Erythroblast (primary cell): ENCODE data around the gene CACNB4.

Experiments used
- DNase-seq, 2 experiments: peaks; one replicate each; lab custom pipeline; 2025; lab: John Stamatoyannopoulos, UW
- GATA1 ChIP-seq: IDR thresholded peaks from 2 replicates; pipeline ENCODE4 v1.6.1; 2011; ENCODE audit warnings: low read depth, mild to moderate bottlenecking, control low read depth, low read length, moderate library complexity
- POLR2A ChIP-seq: IDR thresholded peaks from 2 replicates; pipeline ENCODE4 v1.6.1; 2011; ENCODE audit warnings: mild to moderate bottlenecking, low read length

Gene CACNB4

DNA sequence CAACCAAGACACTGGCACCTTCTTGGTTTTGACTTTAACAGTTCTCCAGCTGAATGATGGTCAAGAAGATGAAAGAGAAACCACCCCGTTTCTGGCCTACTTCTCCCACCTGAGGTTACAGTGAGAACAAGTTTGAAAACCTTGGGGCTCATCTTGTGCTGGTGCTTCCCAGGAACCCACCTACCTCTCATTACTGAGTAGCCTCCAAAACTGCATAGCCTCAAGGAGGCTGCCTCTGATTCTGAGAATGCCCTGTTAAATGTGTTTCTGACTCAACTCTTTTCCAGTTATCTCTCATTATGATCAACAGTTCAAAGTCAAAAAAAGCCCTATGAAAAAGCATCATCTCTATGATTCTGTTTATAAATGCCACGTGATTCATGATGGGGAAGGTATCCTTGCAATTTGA lies 121.9 kb downstream of the CACNB4 start:
- no peak for DNase-seq
- TF ChIP-seq POLR2A (no peak), GATA1 (no peak)

DNA sequence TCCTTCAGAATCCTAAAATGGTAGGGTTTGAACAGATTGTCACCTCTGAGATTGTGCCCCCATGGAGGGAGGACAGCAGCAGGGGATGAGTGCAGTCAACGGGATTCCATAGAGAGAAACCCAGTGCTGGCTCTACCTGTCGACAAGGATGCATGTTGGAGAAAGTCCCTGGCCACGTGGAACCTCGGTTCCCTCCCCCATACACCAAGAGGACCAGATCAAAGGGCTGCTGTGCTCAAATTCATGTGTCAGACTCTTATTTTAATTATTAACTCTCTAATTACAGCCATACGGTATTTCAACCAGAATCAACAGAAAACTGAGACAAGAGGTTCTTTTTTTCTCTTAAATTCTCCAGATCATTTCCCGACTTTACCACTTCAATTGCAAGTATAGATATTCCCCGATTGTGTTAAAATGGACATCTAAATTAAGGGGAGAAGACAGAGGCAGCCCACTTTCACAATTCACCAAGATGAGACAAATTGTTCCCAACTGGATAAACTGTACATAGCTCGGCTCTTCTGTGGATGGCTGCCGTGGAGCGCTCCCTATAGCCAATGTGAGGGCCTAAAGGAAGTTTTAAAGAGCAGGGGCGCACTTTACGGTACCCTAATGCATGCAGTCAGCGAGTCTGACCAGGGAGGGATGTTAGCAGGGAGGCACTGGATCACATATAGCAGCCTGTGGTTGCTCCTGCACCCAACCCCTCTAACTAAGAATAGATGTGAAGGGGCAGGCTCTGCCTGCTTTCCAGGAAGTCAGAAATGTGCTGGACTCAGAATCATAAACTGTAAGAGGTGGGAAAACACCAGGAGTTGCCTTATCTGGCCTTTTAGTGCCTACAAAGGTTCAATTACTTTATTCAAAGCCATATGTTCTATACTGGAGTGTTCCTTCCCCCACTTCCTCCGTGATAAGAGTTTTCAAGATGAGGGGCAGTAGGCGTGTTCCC lies 123.1 kb downstream of the CACNB4 start:
- no peak for DNase-seq
- TF ChIP-seq GATA1 (no peak), POLR2A (no peak)

DNA sequence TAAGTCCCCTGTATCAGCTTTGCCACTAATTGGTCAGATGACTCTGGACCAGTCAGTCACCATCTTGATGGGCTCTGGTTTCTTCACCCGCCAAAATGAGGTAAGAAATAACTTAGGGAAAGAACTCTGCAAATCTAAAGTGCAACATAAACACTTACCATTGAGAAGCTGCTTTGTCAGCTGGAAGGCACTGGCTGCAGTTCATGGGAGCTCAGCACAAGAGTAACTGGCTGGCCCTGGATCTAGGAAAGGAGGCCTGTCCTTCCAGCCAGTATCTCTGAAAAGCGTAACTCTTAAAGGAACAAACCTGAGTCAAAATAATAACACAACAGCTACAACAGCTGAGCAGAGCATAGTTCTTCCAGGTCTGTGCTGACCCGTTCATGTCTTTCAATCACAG lies 123.9 kb downstream of the CACNB4 start:
- no peak for DNase-seq
- TF ChIP-seq POLR2A (no peak), GATA1 (no peak)

DNA sequence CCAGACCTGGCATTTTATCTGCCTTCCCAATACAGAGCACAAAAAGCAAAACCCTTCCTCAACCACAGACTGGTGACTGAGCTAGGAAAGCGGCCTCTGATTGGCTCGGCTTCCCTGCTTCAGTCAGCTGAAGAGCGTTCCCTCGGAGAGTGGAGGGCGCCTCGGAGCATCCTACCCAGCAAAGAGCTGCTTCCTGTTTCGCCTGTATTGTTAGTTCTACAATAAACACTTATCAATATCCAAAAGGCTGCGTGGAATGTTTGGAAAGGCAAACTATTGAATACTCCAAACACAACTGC lies 125.0 kb downstream of the CACNB4 start:
- no peak for TF ChIP-seq POLR2A
- TF ChIP-seq GATA1, result no peak
- no peak for DNase-seq

DNA sequence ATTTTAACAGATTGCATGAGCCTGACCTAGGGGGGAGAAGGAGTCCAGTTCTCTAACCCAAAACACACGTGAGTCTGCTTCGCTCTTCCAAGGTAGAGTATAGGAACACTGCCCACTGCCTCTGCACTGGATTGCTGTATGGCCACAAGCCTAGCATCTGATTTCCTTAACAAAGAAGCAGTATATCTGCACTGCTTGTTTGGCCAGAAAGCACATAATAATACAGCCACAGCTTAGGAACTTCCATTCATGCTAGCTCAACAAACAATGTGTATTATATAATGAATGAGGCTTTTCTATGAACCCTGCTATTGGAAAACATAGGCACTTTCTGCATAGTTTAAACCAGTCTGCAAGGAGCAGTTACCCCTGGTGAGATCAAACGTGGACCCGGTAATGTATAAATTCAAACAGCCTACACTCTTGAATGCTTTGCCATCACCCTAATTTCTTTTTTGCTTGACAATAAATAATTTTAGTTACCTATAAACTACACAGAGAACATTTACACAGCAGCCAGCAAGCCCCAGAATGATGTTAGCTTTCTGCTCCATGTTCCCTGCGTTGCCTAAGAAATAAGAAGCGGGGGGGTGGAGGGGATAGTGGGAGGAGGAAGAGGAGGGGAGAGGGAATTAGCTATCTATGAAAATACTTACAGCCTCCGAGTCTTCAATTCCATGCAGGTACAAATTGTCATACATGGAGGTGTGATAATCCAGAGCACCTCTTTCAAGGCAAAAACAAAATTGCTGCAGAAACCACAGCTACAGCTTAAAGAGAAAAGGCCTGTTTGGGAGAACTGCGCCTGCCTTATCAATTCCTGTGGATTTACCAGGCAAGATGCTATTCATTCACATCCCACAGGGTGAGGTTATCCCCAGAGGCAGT lies 125.6 kb downstream of the CACNB4 start:
- no peak for DNase-seq
- TF ChIP-seq POLR2A (no peak), GATA1 (no peak)

DNA sequence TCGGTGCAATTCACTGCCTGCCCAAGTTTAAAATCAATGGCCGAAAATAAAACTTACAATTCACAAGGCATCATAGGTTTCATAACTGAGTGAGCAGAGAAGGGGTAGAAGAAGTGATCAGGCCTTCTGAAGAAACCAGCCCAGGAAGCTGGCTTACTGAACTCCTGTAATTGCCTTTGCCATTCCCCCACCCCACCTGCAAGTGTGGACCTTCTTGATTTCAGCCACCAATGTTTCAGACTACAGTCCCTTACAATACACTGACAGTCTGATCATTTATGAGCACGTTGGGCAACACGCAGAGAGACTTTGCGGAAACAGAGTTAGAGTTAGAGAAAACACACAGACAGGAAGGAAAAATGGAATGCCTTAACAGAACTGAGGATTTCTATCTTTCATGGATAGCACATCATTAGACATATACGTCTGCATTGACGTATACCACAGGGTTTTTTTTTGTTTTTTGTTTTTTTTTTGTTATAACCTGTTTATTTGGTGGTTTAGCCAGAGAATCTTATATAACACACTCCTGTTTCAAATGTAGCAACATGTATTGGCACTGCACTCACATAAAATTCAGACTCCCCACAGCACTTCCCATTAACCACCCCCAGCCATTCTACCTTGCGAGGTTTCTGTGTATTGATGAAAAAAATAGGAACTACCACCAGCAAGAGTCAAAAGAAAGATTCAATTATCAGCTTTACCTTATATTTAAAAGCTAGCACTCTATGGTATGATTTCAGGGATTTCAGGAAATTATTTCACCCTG lies 126.4 kb downstream of the CACNB4 start:
- DNase-seq, result no peak
- TF ChIP-seq POLR2A (no peak), GATA1 (no peak)

DNA sequence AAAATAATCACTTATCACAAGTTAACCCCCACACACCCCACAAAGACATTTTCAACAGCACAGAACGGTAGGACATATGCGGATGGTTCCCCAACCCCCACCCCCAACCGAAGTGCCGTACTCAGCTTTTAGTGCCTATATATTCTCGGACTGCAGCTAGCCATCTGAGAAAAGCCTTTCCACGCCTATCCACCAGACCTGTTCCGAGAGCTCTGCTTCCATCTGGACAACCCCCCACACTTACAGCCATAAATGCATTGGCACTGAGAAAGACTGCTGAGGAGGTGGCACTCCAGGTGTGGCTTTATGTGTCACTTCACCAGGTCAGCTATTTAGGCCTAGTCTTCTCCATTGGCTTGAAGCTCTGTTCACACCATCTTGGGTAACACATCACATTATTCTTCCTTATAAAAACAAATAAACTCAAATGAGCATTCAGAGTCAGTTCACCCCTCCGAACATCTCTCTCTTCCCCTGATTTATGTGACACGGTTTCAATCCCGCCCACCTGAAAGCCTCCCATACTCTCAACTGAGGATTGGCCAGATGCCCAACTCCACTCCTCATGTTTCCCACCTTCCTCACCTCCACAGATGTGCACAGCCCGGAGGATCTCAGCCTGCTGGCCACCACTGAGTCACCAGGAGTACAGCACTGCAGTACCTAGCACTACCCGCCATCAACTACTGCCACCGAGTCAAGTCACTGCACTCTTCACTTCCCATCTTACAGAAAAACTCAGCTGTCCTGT lies 127.4 kb downstream of the CACNB4 start:
- TF ChIP-seq GATA1, result no peak
- no peak for TF ChIP-seq POLR2A
- no peak for DNase-seq

DNA sequence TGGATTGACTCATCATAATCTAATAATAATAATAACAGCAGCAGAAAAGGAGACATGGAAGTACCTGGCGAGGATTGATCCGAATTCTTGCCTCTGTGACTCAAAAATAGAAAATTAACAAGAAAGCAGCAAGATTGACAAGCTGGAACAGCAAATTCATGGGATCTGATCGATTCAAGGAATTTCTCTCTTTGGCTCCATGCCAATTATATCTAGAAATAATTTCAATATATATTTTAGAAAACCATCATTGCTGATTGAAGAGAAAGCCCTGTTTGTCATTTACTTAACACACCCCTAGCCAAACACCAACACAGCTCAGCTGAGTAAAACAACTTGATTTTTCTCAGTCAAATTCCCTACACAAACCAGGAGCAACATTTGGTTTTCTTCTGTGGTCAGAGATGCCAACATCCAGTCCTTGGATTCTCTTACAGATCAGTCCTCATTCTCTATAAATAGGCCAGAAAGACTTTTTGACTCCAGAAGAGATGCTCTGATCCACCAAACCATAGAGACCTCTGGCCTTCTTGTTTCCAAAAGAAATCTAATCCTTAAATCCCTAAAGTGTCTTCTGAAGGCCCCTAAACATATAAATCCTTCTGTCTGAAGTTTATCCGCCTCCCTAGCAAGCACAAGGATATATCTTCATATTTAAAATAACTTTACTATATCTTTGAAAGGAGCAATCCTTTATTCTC lies 129.9 kb downstream of the CACNB4 start:
- DNase-seq, result no peak
- TF ChIP-seq POLR2A, result no peak
- TF ChIP-seq GATA1, result no peak

DNA sequence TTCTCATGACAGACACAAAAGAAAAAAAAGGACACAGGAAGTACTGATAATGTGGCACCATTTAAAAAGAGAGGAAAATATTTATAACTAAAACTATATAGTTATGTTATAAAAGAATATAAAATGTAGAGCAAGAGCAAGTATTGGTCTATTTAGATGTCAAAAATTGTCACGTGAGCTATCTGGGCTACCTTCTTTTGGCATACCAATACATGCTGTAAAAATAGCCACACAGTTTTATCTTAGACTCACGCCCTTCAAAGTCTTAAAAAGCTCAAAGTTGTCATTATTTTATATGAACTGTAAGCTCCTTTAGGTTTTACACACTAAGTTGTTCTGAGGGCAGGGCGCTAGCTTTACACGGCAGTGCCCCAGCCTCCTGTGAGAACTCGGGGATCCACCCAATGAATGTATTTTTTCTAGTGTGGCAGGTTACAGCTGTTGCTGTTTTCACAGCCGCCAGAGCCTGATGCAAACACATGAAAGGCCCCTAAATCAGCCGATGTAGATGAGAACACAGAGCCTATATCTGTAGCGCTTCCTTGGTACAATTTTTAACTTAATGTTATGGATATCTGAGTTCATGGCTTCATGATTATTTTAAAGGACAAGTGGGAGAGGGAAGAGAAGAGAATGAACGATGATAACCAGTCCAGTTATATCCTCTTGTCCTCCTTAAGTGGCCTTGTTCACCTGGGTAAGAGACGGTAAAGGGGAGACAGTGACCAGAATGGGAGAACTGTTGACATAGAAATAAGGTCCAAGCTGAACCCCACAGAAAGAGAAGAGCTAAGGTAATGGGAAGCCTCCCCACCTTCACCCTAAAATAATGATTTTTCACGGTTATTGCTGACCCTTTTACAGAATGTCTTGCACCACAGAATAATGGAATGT lies 130.8 kb downstream of the CACNB4 start:
- peak in 1 of 2 experiments; percentile 17 for DNase-seq
- TF ChIP-seq POLR2A (no peak), GATA1 (no peak)

DNA sequence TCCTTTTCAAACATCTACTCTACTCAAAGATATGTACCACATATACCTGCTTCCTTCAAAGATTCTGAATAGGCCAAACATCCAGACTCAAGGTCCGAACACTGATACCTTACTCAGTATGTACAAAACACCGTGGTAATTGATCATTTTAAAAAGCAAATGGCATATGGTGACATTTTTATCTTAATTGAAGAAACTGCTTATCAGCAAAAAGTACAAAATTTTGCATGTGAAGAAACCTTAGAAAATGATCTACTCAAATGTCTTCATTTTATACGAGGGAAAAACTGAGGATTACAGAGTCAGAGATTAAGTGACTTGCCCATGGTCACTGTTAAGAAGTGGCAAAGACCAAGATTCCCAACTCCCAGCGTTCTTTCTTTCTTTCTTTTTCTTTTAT lies 133.0 kb downstream of the CACNB4 start:
- DNase-seq, result no peak

DNA sequence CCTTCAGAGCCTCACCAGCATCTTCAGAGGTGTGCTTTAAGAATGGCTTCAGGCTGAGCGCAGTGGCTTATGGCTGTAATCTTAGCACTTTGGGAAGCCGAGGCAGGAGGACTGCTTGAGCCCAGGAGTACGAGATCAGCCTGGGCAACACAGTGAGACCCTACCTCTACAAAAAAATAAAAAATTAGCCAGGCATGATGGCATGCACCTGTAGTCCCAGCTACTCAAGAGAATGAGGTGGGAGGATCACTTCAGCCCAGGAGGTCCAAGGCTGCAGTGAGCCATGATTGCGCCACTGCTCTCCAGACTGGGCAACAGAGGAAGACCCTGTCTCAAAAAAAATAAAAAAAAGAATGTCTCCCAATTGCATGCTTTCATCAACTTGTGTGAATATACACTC lies 137.3 kb downstream of the CACNB4 start:
- no peak for DNase-seq
- TF ChIP-seq GATA1 (no peak), POLR2A (no peak)

More for the DNA sequence above, 133.0 kb downstream of the CACNB4 start:
- TF ChIP-seq POLR2A (no peak), GATA1 (no peak)
